Mesothelial cell of epicardium (in vitro differentiated cells): Measurements from ENCODE around the gene CERS4. TPM values are rescaled to one million over a fixed set of nuclear protein-coding genes. Genes with fewer than 3 reads are reported as not detected.
"Not testable (repeated sequence)": the region's sequence is repeated elsewhere in the genome, so short reads cannot be mapped to it uniquely, and the experiment has no call there.

Experiments
- DNase-seq, 2 experiments: peaks; one replicate each; pipeline ENCODE4 v3.0.0; 2021; ENCODE audit warnings: low spot score in 2 of 2; ENCODE audit not compliant: unreplicated experiment in 2 of 2
- H3K27ac Mint-ChIP-seq: 2 replicates; pipeline ENCODE4 v1.8.0; 2021; ENCODE audit warnings: mixed read lengths
- H3K27me3 Mint-ChIP-seq: 2 replicates; pipeline ENCODE4 v1.8.0; 2021; ENCODE audit warnings: low read depth, mixed read lengths
- H3K36me3 Mint-ChIP-seq: 2 replicates; pipeline ENCODE4 v1.8.0; 2021; ENCODE audit warnings: mixed read lengths
- H3K4me1 Mint-ChIP-seq: 2 replicates; pipeline ENCODE4 v1.8.0; 2021; ENCODE audit warnings: mixed read lengths
- H3K4me3 Mint-ChIP-seq: 2 replicates; pipeline ENCODE4 v1.8.0; 2021; ENCODE audit warnings: mild to moderate bottlenecking, moderate library complexity, mixed read lengths
- H3K9me3 Mint-ChIP-seq: 2 replicates; pipeline ENCODE4 v1.8.0; 2021; ENCODE audit warnings: mixed read lengths
- total RNA-seq: library from RNA; stranded (reverse); gene quantifications from 3 replicates; pipeline ENCODE4 v1.2.1, GENCODE V29; 2021
- TF ChIP-seq, protein P1 (sequence below): fragments of 200-600 bp; sonication (generic); IDR thresholded peaks from one replicate; pipeline ENCODE4 v1.5.0; 2021; ENCODE audit warnings: antibody characterized with exemption; ENCODE audit not compliant: unreplicated experiment

Gene CERS4
- total RNA-seq, 1 donor from 2014 or later, result 67.0 TPM

GRCh38 chr19:8214802-8215201 is 5.6 kb downstream of the CERS4 start:
- no peaks in the 10 kb centered on the region for H3K27me3 Mint-ChIP-seq
- TF ChIP-seq, protein P1, sequence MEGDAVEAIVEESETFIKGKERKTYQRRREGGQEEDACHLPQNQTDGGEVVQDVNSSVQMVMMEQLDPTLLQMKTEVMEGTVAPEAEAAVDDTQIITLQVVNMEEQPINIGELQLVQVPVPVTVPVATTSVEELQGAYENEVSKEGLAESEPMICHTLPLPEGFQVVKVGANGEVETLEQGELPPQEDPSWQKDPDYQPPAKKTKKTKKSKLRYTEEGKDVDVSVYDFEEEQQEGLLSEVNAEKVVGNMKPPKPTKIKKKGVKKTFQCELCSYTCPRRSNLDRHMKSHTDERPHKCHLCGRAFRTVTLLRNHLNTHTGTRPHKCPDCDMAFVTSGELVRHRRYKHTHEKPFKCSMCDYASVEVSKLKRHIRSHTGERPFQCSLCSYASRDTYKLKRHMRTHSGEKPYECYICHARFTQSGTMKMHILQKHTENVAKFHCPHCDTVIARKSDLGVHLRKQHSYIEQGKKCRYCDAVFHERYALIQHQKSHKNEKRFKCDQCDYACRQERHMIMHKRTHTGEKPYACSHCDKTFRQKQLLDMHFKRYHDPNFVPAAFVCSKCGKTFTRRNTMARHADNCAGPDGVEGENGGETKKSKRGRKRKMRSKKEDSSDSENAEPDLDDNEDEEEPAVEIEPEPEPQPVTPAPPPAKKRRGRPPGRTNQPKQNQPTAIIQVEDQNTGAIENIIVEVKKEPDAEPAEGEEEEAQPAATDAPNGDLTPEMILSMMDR, result no peak
- no peak overlapping the region for H3K4me3 Mint-ChIP-seq
- no peaks in the 10 kb centered on the region for H3K9me3 Mint-ChIP-seq
- DNase-seq, result no peak
- H3K27ac Mint-ChIP-seq, result no peak overlapping the region
- H3K36me3 Mint-ChIP-seq, result peaks cover 23% of the 10 kb centered on the region
- H3K4me1 Mint-ChIP-seq, result peaks cover 19% of the 10 kb centered on the region

DNA sequence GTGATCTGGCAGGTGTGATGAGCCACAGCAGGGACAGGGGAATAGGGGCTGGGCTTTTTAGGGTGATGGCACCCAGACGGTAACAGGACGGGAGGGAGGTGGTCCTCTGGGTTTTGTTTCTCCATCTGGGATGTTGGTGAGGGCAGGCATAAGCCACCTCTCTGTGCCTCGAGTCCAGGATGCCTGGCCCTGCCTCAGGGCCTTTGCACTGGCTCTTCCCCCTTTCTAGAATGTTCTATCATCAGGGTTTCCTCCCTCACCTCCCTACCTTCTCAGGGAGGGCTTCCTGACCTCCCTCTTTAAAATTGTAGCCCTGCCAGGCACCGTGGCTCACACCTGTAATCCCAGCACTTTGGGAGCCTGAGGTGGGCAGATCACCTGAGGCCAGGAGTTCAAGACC is 6.6 kb downstream of the CERS4 start:
- no peak for DNase-seq
- H3K36me3 Mint-ChIP-seq, result peaks cover 23% of the 10 kb centered on the region
- H3K27ac Mint-ChIP-seq, result no peak overlapping the region
- H3K4me3 Mint-ChIP-seq, result no peak overlapping the region
- H3K9me3 Mint-ChIP-seq, result no peaks in the 10 kb centered on the region
- no peaks in the 10 kb centered on the region for H3K27me3 Mint-ChIP-seq
- peaks cover 11% of the 10 kb centered on the region for H3K4me1 Mint-ChIP-seq
- TF ChIP-seq, protein P1, result no peak

GRCh38 chr19:8216357-8216756 is 7.2 kb downstream of the CERS4 start:
- Mint-ChIP-seq H3K4me1 (peaks cover 11% of the 10 kb centered on the region), H3K4me3 (no peak overlapping the region), H3K27ac (no peak overlapping the region), H3K9me3 (no peaks in the 10 kb centered on the region), H3K36me3 (peaks cover 25% of the 10 kb centered on the region), H3K27me3 (no peaks in the 10 kb centered on the region)
- TF ChIP-seq, protein P1, result no peak
- DNase-seq, result no peak

- not testable (repeated sequence) for H3K4me3 Mint-ChIP-seq, H3K9me3 Mint-ChIP-seq, H3K4me1 Mint-ChIP-seq, DNase-seq, H3K27me3 Mint-ChIP-seq, H3K27ac Mint-ChIP-seq
- H3K36me3 Mint-ChIP-seq, result peaks cover 23% of the 10 kb centered on the region
Measured at GRCh38 chr19:8218127-8218526, 9.0 kb downstream of the CERS4 start.

DNA sequence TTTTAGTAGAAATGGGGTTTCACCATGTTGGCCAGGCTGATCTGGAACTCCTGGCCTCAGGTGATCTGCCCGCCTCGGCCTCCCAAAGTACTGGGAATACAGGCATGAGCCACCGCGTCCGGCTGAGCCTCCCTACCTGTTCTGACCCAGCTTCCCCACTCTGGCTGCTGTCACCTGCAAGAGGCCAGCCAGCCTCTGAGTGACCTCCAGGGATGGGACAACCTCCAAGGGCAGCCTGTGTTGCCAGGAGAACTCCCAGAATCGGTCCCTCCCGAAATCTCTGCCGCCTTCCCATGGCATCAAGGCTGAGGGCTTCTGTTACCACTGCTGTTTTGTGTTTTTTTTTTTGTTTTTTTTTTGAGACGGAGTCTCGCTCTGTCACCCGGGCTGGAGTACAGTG is 11.3 kb downstream of the CERS4 start:
- TF ChIP-seq, protein P1, result no peak
- Mint-ChIP-seq H3K4me1 (peaks cover 5% of the 10 kb centered on the region), H3K27me3 (no peaks in the 10 kb centered on the region), H3K36me3 (peaks cover 23% of the 10 kb centered on the region), H3K27ac (no peak overlapping the region), H3K9me3 (no peaks in the 10 kb centered on the region), H3K4me3 (no peak overlapping the region)
- DNase-seq, result no peak

GRCh38 chr19:8221161-8221560 is 12.0 kb downstream of the CERS4 start:
- no peak overlapping the region for H3K27ac Mint-ChIP-seq
- no peaks in the 10 kb centered on the region for H3K27me3 Mint-ChIP-seq
- H3K9me3 Mint-ChIP-seq, result no peaks in the 10 kb centered on the region
- DNase-seq, result no peak
- H3K4me1 Mint-ChIP-seq, result peaks cover 5% of the 10 kb centered on the region
- no peak overlapping the region for H3K4me3 Mint-ChIP-seq
- TF ChIP-seq, protein P1, result no peak
- H3K36me3 Mint-ChIP-seq, result peaks cover 19% of the 10 kb centered on the region

DNA sequence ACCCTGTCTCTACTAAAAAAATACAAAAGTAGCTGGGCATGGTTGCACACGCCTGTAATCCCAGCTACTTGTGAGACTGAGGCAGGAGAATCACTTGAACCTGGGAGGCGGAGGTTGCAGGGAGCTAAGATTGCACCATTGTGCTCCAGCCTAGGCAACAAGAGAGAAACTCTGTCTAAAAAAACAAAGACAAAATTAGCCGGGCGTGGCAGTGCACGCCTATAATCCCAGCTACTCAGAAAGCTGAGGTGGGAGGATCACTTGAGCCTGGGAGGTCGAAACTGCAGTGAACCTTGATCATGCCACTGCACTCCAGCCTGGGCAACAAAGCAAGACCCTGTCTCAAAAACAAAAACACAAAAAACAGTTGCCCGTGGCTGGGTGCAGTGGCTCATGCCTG is 14.3 kb downstream of the CERS4 start:
- not testable (repeated sequence) for H3K27me3 Mint-ChIP-seq, H3K4me1 Mint-ChIP-seq, H3K4me3 Mint-ChIP-seq, H3K9me3 Mint-ChIP-seq, DNase-seq, H3K27ac Mint-ChIP-seq
- peaks cover 14% of the 10 kb centered on the region for H3K36me3 Mint-ChIP-seq
